ENCODE measurements around the gene TTYH3.

Gene TTYH3

GRCh38 chr7:2593036-2593727 is 38.6 kb upstream of the TTYH3 start:
- no peaks in the 10 kb centered on the region for H3K27me3 ChIP-seq (ENCODE audit: low read depth, low read length)
- H3K4me3 ChIP-seq (ENCODE audit: low read depth in 1 of 2, low read length in 2 of 2), result no peak overlapping the region
- no peaks in the 10 kb centered on the region for H3K9me3 ChIP-seq (ENCODE audit: control insufficient read depth in 1 of 2, low read length in 2 of 2)
- H3K27ac ChIP-seq (ENCODE audit: low read length), result no peak overlapping the region
- no peaks in the 10 kb centered on the region for H3K4me1 ChIP-seq (ENCODE audit: control insufficient read depth in 1 of 2, insufficient read depth in 2 of 2, low read length in 2 of 2)
- peaks cover 5 to 81% of the 10 kb centered on the region in 2 donors for H3K36me3 ChIP-seq (ENCODE audit: control insufficient read depth in 1 of 2, insufficient read depth in 2 of 2, low read length in 2 of 2)

GRCh38 chr7:2594599-2594998 is 37.2 kb upstream of the TTYH3 start:
- H3K36me3 ChIP-seq (ENCODE audit: control insufficient read depth in 1 of 2, insufficient read depth in 2 of 2, low read length in 2 of 2), result peaks cover 5 to 82% of the 10 kb centered on the region in 2 donors
- H3K27ac ChIP-seq (ENCODE audit: low read length), result no peak overlapping the region
- H3K4me1 ChIP-seq (ENCODE audit: control insufficient read depth in 1 of 2, insufficient read depth in 2 of 2, low read length in 2 of 2), result no peaks in the 10 kb centered on the region
- no peak overlapping the region for H3K4me3 ChIP-seq (ENCODE audit: low read depth in 1 of 2, low read length in 2 of 2)
- no peaks in the 10 kb centered on the region for H3K27me3 ChIP-seq (ENCODE audit: low read depth, low read length)
- no peaks in the 10 kb centered on the region for H3K9me3 ChIP-seq (ENCODE audit: control insufficient read depth in 1 of 2, low read length in 2 of 2)

GRCh38 chr7:2595258-2595860 is 36.4 kb upstream of the TTYH3 start:
- Histone ChIP-seq H3K27ac (ENCODE audit: low read length) (no peak overlapping the region), H3K27me3 (ENCODE audit: low read depth, low read length) (no peaks in the 10 kb centered on the region), H3K4me1 (ENCODE audit: control insufficient read depth in 1 of 2, insufficient read depth in 2 of 2, low read length in 2 of 2) (no peaks in the 10 kb centered on the region), H3K9me3 (ENCODE audit: control insufficient read depth in 1 of 2, low read length in 2 of 2) (no peaks in the 10 kb centered on the region), H3K36me3 (ENCODE audit: control insufficient read depth in 1 of 2, insufficient read depth in 2 of 2, low read length in 2 of 2) (peaks cover 9 to 79% of the 10 kb centered on the region in 2 donors), H3K4me3 (ENCODE audit: low read depth in 1 of 2, low read length in 2 of 2) (no peak overlapping the region)

- no peak overlapping the region for H3K4me3 ChIP-seq (ENCODE audit: low read depth in 1 of 2, low read length in 2 of 2)
- no peaks in the 10 kb centered on the region for H3K4me1 ChIP-seq (ENCODE audit: control insufficient read depth in 1 of 2, insufficient read depth in 2 of 2, low read length in 2 of 2)
- peaks cover 15 to 81% of the 10 kb centered on the region in 2 donors for H3K36me3 ChIP-seq (ENCODE audit: control insufficient read depth in 1 of 2, insufficient read depth in 2 of 2, low read length in 2 of 2)
- no peaks in the 10 kb centered on the region for H3K27me3 ChIP-seq (ENCODE audit: low read depth, low read length)
- no peak overlapping the region for H3K27ac ChIP-seq (ENCODE audit: low read length)
- H3K9me3 ChIP-seq (ENCODE audit: control insufficient read depth in 1 of 2, low read length in 2 of 2), result no peaks in the 10 kb centered on the region
Observed at GRCh38 chr7:2596464-2597272, 35.1 kb upstream of the TTYH3 start.

- Histone ChIP-seq H3K9me3 (ENCODE audit: control insufficient read depth in 1 of 2, low read length in 2 of 2) (no peaks in the 10 kb centered on the region), H3K27me3 (ENCODE audit: low read depth, low read length) (no peaks in the 10 kb centered on the region), H3K36me3 (ENCODE audit: control insufficient read depth in 1 of 2, insufficient read depth in 2 of 2, low read length in 2 of 2) (peaks cover 15 to 82% of the 10 kb centered on the region in 2 donors)
Observed at GRCh38 chr7:2597273-2597640, 34.5 kb upstream of the TTYH3 start.

GRCh38 chr7:2598154-2598823 is 33.5 kb upstream of the TTYH3 start:
- H3K9me3 ChIP-seq (ENCODE audit: control insufficient read depth in 1 of 2, low read length in 2 of 2), result no peaks in the 10 kb centered on the region
- H3K4me1 ChIP-seq (ENCODE audit: control insufficient read depth in 1 of 2, insufficient read depth in 2 of 2, low read length in 2 of 2), result no peaks in the 10 kb centered on the region
- H3K4me3 ChIP-seq (ENCODE audit: low read depth in 1 of 2, low read length in 2 of 2), result no peak overlapping the region
- no peak overlapping the region for H3K27ac ChIP-seq (ENCODE audit: low read length)
- no peaks in the 10 kb centered on the region for H3K27me3 ChIP-seq (ENCODE audit: low read depth, low read length)
- peaks cover 15 to 81% of the 10 kb centered on the region in 2 donors for H3K36me3 ChIP-seq (ENCODE audit: control insufficient read depth in 1 of 2, insufficient read depth in 2 of 2, low read length in 2 of 2)

More at GRCh38 chr7:2597273-2597640, 34.5 kb upstream of the TTYH3 start:
- Histone ChIP-seq H3K27ac (ENCODE audit: low read length) (no peak overlapping the region), H3K4me1 (ENCODE audit: control insufficient read depth in 1 of 2, insufficient read depth in 2 of 2, low read length in 2 of 2) (no peaks in the 10 kb centered on the region), H3K4me3 (ENCODE audit: low read depth in 1 of 2, low read length in 2 of 2) (no peak overlapping the region)

GRCh38 chr7:2601065-2601464 is 30.7 kb upstream of the TTYH3 start:
- Histone ChIP-seq H3K4me3 (ENCODE audit: low read depth in 1 of 2, low read length in 2 of 2) (no peak overlapping the region), H3K27ac (ENCODE audit: low read length) (no peak overlapping the region), H3K36me3 (ENCODE audit: control insufficient read depth in 1 of 2, insufficient read depth in 2 of 2, low read length in 2 of 2) (peaks cover 10 to 76% of the 10 kb centered on the region in 2 donors)

GRCh38 chr7:2601907-2602306 is 29.9 kb upstream of the TTYH3 start:
- no peaks in the 10 kb centered on the region for H3K4me1 ChIP-seq (ENCODE audit: control insufficient read depth in 1 of 2, insufficient read depth in 2 of 2, low read length in 2 of 2)
- no peaks in the 10 kb centered on the region for H3K27me3 ChIP-seq (ENCODE audit: low read depth, low read length)
- H3K27ac ChIP-seq (ENCODE audit: low read length), result no peak overlapping the region
- H3K9me3 ChIP-seq (ENCODE audit: control insufficient read depth in 1 of 2, low read length in 2 of 2), result no peaks in the 10 kb centered on the region
- H3K36me3 ChIP-seq (ENCODE audit: control insufficient read depth in 1 of 2, insufficient read depth in 2 of 2, low read length in 2 of 2), result peaks cover 10 to 75% of the 10 kb centered on the region in 2 donors
- no peak overlapping the region for H3K4me3 ChIP-seq (ENCODE audit: low read depth in 1 of 2, low read length in 2 of 2)

More at GRCh38 chr7:2601065-2601464, 30.7 kb upstream of the TTYH3 start:
- Histone ChIP-seq H3K27me3 (ENCODE audit: low read depth, low read length) (no peaks in the 10 kb centered on the region), H3K4me1 (ENCODE audit: control insufficient read depth in 1 of 2, insufficient read depth in 2 of 2, low read length in 2 of 2) (no peaks in the 10 kb centered on the region), H3K9me3 (ENCODE audit: control insufficient read depth in 1 of 2, low read length in 2 of 2) (no peaks in the 10 kb centered on the region)

- Histone ChIP-seq H3K27ac (ENCODE audit: low read length) (no peak overlapping the region), H3K27me3 (ENCODE audit: low read depth, low read length) (no peaks in the 10 kb centered on the region), H3K4me3 (ENCODE audit: low read depth in 1 of 2, low read length in 2 of 2) (no peak overlapping the region), H3K9me3 (ENCODE audit: control insufficient read depth in 1 of 2, low read length in 2 of 2) (no peaks in the 10 kb centered on the region), H3K36me3 (ENCODE audit: control insufficient read depth in 1 of 2, insufficient read depth in 2 of 2, low read length in 2 of 2) (peaks cover 10 to 75% of the 10 kb centered on the region in 2 donors), H3K4me1 (ENCODE audit: control insufficient read depth in 1 of 2, insufficient read depth in 2 of 2, low read length in 2 of 2) (no peaks in the 10 kb centered on the region)
Observed at GRCh38 chr7:2602406-2603043, 29.3 kb upstream of the TTYH3 start.

- Histone ChIP-seq H3K4me3 (ENCODE audit: low read depth in 1 of 2, low read length in 2 of 2) (no peak overlapping the region), H3K27ac (ENCODE audit: low read length) (no peak overlapping the region), H3K4me1 (ENCODE audit: control insufficient read depth in 1 of 2, insufficient read depth in 2 of 2, low read length in 2 of 2) (no peaks in the 10 kb centered on the region), H3K27me3 (ENCODE audit: low read depth, low read length) (no peaks in the 10 kb centered on the region), H3K36me3 (ENCODE audit: control insufficient read depth in 1 of 2, insufficient read depth in 2 of 2, low read length in 2 of 2) (peaks cover 10 to 69% of the 10 kb centered on the region in 2 donors), H3K9me3 (ENCODE audit: control insufficient read depth in 1 of 2, low read length in 2 of 2) (no peaks in the 10 kb centered on the region)
Observed at GRCh38 chr7:2603044-2603965, 28.5 kb upstream of the TTYH3 start.
